HG03108 (cell line): Measurements from ENCODE around the gene USH2A.
"Not testable (repeated sequence)": the region's sequence is repeated elsewhere in the genome, so short reads cannot be mapped to it uniquely, and the experiment has no call there.

Source experiments
- ATAC-seq: cut with Tn5 transposase; IDR thresholded peaks from one replicate; pipeline ENCODE4 v1.9.1; 2021; ENCODE audit warnings: moderate library complexity; ENCODE audit not compliant: unreplicated experiment

The USH2A gene

GRCh38 chr1:216389774-216390173, 33.5 kb downstream of the USH2A start:
- ATAC-seq = no peak

- ATAC-seq = no peak
Measured at GRCh38 chr1:216388558-216388957, 34.7 kb downstream of the USH2A start.

GRCh38 chr1:216387782-216388181, 35.5 kb downstream of the USH2A start:
- no peak for ATAC-seq

GRCh38 chr1:216379441-216379840, 43.8 kb downstream of the USH2A start:
- ATAC-seq = no peak

- no peak for ATAC-seq
Measured at GRCh38 chr1:216368249-216368648, 55.0 kb downstream of the USH2A start.

- no peak for ATAC-seq
Measured at GRCh38 chr1:216366979-216367378, 56.3 kb downstream of the USH2A start.

- ATAC-seq = no peak
Measured at GRCh38 chr1:216356945-216357344, 66.3 kb downstream of the USH2A start.

GRCh38 chr1:216350186-216350585, 73.1 kb downstream of the USH2A start:
- no peak for ATAC-seq

- no peak for ATAC-seq
Measured at GRCh38 chr1:216346526-216346925, 76.7 kb downstream of the USH2A start.

- ATAC-seq = not testable (repeated sequence)
Measured at GRCh38 chr1:216340542-216340941, 82.7 kb downstream of the USH2A start.

GRCh38 chr1:216332462-216332861, 90.8 kb downstream of the USH2A start:
- no peak for ATAC-seq

GRCh38 chr1:216332003-216332402, 91.2 kb downstream of the USH2A start:
- ATAC-seq = no peak

- no peak for ATAC-seq
Measured at GRCh38 chr1:216331211-216331610, 92.0 kb downstream of the USH2A start.

- no peak for ATAC-seq
Measured at GRCh38 chr1:216330262-216330661, 93.0 kb downstream of the USH2A start.

GRCh38 chr1:216325946-216326345, 97.3 kb downstream of the USH2A start:
- no peak for ATAC-seq

GRCh38 chr1:216325336-216325735, 97.9 kb downstream of the USH2A start:
- no peak for ATAC-seq

GRCh38 chr1:216323344-216323743, 99.9 kb downstream of the USH2A start:
- ATAC-seq = no peak

- no peak for ATAC-seq
Measured at GRCh38 chr1:216314379-216315095, 108.7 kb downstream of the USH2A start.

GRCh38 chr1:216310776-216311175, 112.5 kb downstream of the USH2A start:
- no peak for ATAC-seq

- no peak for ATAC-seq
Measured at GRCh38 chr1:216306830-216307229, 116.4 kb downstream of the USH2A start.

GRCh38 chr1:216303690-216304089, 119.6 kb downstream of the USH2A start:
- ATAC-seq = no peak

- ATAC-seq = no peak
Measured at GRCh38 chr1:216293683-216294082, 129.6 kb downstream of the USH2A start.

GRCh38 chr1:216290074-216290473, 133.2 kb downstream of the USH2A start:
- ATAC-seq = no peak
